Testis (tissue), 5 donors: ENCODE data around the gene GNG5. TPM values are rescaled to one million over a fixed set of nuclear protein-coding genes. Genes with fewer than 3 reads are reported as not detected.

ENCODE experiments used
- DNase-seq: peaks from one replicate; pipeline ENCODE4 v3.0.0-alpha.2; 2019
- H3K27ac ChIP-seq, 2 donors: fragments of 200-600 bp; sonication (generic); one replicate each; pipeline ENCODE4 v1.5.1; 2019
- H3K27me3 ChIP-seq: fragments of 200-600 bp; sonication (generic); one replicate; pipeline ENCODE4 v1.5.1; 2019
- H3K36me3 ChIP-seq: fragments of 200-600 bp; sonication (generic); one replicate; pipeline ENCODE4 v1.5.1; 2017; ENCODE audit warnings: low read depth; ENCODE audit errors: missing control alignments
- H3K4me1 ChIP-seq: fragments of 200-600 bp; sonication (generic); one replicate; pipeline ENCODE4 v1.5.1; 2019
- H3K4me3 ChIP-seq, 2 donors: fragments of 200-600 bp; sonication (generic); one replicate each; pipeline ENCODE4 v1.5.1; 2017 to 2019
- H3K9me3 ChIP-seq: fragments of 200-600 bp; sonication (generic); one replicate; pipeline ENCODE4 v1.5.1; 2017
- POLR2A ChIP-seq: fragments of 450-650 bp; IDR thresholded peaks from one replicate; pipeline ENCODE4 v1.6.1; 2017; ENCODE audit warnings: antibody characterized with exemption, mild to moderate bottlenecking, moderate library complexity
- WGBS, 2 donors: methylation state at CpG; one replicate each; pipeline ENCODE4 v1.1.5; 2018; 5-methylcytosine and 5-hydroxymethylcytosine counted together
- intact Hi-C: fragments of 100-400 bp; cut with DNase I; formaldehyde crosslinking; loops from one replicate; pipeline ENCODE4 v1.15.1; 2023; ENCODE audit warnings: low total_unique reads
- long read RNA-seq, 2 donors: transcript quantifications; one replicate each; lab custom pipeline, GENCODE V29; 2026
- polyA plus RNA-seq: library from polyadenylated mRNA; stranded (reverse); fragments of 350-450 nt; fragmentation: Illumina TruSeq; extraction: RNeasy Lipid Tissue Mini Kit (QIAGEN cat#74804); gene quantifications from one replicate; pipeline ENCODE4 v1.2.3, GENCODE V29; 2014; ENCODE audit warnings: low read depth, low replicate concordance; ENCODE audit not compliant: insufficient read depth
- total RNA-seq, 2 donors: library from RNA; depleted of rRNA; stranded (reverse); fragments of >200 nt; gene quantifications; one replicate each; pipeline ENCODE4 v1.2.3, GENCODE V29; 2016
- TF ChIP-seq, protein P1 (sequence below), 3 experiments: fragments of 450-650 bp in 2 of 3; fragments of 200-600 bp in 1 of 3; sonication (generic) in 1 of 3; IDR thresholded peaks; one replicate each; pipeline ENCODE4 v1.5.1; 2016 to 2019; ENCODE audit warnings: antibody characterized with exemption in 3 of 3, mild to moderate bottlenecking in 2 of 3, moderate library complexity in 1 of 3

Gene GNG5
- total RNA-seq: 100 to 1,000 TPM; 113 to 143 TPM
- polyA plus RNA-seq: 193 TPM
- long read RNA-seq, donor 1, transcript GNG5-201 (3 exons, 920 nt): major isoform, 193 of 207 reads
- long read RNA-seq, donor 1, partial matches to known transcripts: 12 of 207 reads
- long read RNA-seq, donor 1, other reads (novel, unspliced or antisense): 0 of 207 reads
- long read RNA-seq, donor 2, transcript GNG5-201 (3 exons, 920 nt): major isoform, 170 of 180 reads
- long read RNA-seq, donor 2, partial matches to known transcripts: 10 of 180 reads
- long read RNA-seq, donor 2, other reads (novel, unspliced or antisense): 0 of 180 reads

DNA sequence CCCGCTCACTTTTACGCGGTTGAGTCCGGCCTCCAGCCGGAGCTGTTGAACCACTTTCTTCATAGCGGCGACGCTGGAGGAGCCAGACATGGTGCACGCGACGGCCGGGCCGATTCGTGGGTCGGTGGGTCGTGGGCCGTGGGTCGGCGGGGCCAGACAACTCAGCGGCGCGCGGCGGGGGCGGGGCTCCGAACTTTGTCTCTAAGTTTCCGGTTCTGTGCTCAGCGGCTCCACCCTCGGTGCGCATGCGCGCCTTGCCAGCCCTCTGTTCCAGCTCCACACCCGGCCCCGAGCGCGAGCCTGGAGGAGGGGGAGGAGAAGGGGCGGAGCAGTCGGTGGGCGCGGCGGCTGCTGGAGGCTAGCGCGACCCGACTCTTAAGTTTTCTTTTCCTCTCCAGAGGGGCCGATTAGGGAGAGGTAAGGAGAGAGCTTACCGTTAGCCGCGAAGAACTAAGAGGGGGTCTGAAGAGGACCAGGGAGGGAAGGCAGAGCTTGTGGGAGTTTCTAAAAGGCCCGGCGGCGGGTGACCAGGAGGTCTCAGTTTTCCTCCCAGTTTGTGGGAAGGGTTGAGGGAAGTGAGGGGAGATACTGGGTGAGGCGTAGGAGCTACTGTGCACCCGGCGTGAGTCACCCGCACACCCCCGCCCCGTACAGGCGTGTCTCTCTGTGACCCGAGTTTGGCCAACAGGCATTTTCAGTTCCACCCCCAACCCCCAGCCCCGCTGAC is at the start of gene GNG5, which contains the start of gene SPATA1:
GNG5 (minus strand) TSS at position 580 of the 727 bp plus-strand sequence; CDS start at position 90, 490 bp downstream.
SPATA1 (plus strand) TSS at position 385 of the 727 bp plus-strand sequence. CDS start 9,974 bp downstream, outside the sequence.
- H3K36me3 ChIP-seq: no peaks in the 10 kb centered on the region
- peak within 1 kb of the TSS; percentile 63 to 90 for H3K4me3 ChIP-seq
- TF ChIP-seq, protein P1, sequence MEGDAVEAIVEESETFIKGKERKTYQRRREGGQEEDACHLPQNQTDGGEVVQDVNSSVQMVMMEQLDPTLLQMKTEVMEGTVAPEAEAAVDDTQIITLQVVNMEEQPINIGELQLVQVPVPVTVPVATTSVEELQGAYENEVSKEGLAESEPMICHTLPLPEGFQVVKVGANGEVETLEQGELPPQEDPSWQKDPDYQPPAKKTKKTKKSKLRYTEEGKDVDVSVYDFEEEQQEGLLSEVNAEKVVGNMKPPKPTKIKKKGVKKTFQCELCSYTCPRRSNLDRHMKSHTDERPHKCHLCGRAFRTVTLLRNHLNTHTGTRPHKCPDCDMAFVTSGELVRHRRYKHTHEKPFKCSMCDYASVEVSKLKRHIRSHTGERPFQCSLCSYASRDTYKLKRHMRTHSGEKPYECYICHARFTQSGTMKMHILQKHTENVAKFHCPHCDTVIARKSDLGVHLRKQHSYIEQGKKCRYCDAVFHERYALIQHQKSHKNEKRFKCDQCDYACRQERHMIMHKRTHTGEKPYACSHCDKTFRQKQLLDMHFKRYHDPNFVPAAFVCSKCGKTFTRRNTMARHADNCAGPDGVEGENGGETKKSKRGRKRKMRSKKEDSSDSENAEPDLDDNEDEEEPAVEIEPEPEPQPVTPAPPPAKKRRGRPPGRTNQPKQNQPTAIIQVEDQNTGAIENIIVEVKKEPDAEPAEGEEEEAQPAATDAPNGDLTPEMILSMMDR (IDR thresholded peaks at IDR 0.05): no peak
- TF ChIP-seq POLR2A: peak; percentile 22
- DNase-seq: peak; percentile 99
- peak within 1 kb of the TSS; percentile 88 to 98 for H3K27ac ChIP-seq
- 0% methylated on average over 21 to 55 of the region's 60 CpGs for WGBS, 2 donors
- no peaks in the 10 kb centered on the region for H3K9me3 ChIP-seq
- no peaks in the 10 kb centered on the region for H3K27me3 ChIP-seq
- intact Hi-C loops: no loop called here
- peaks cover 21% of the 10 kb centered on the region for H3K4me1 ChIP-seq

DNA sequence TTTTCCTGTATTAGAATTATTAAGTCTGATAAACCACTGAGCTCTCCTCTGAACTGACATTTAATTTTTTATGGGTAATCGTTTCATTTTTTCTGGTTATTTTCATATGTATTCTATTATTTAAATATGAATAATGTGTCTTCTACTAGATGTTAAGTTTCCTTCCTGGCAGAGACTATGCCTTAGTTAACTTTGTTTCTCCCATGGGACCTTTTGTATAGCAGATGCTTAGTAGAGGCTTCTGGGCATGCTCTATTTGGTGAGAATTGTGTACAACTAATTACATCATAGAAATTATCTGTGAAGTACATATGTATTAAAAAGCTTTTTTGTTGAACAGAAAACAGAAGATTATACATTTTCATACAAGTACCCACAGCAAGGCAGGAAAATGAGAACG is 44.4 kb upstream of the GNG5 start:
- no peaks in the 10 kb centered on the region for H3K36me3 ChIP-seq
- H3K27ac ChIP-seq: no peak overlapping the region
- H3K4me1 ChIP-seq: no peaks in the 10 kb centered on the region
- H3K9me3 ChIP-seq: no peaks in the 10 kb centered on the region
- H3K27me3 ChIP-seq: no peaks in the 10 kb centered on the region
- TF ChIP-seq POLR2A: no peak
- TF ChIP-seq, protein P1 (IDR thresholded peaks at IDR 0.05): no peak
- WGBS, 2 donors: 77 to 83% methylated on average over 2 of the region's 2 CpGs
- H3K4me3 ChIP-seq: no peak overlapping the region
- intact Hi-C loops: no loop called here
- no peak for DNase-seq

DNA sequence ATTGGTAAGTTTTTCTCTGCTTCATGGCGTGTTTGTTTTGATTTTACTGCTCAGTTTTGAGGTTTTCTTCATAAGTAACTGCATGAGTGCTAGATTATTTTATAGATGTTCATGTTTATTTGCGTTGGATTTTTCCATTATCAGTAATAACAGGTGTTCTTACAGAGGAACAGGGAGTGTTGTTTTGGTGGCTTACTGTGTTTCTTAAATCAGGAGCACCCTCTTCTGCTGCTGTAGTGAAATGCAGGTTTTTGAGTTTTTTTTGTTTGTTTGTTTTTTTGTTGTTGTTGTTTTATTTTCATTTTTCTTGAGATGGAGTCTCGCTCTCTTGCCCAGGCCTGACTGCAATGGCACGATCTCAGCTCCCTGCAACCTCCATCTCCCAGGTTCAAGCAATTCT is 35.3 kb upstream of the GNG5 start:
- Histone ChIP-seq H3K27ac (no peak overlapping the region), H3K4me1 (no peaks in the 10 kb centered on the region), H3K27me3 (no peaks in the 10 kb centered on the region), H3K9me3 (no peaks in the 10 kb centered on the region), H3K36me3 (no peaks in the 10 kb centered on the region), H3K4me3 (no peak overlapping the region)
- TF ChIP-seq, protein P1 (IDR thresholded peaks at IDR 0.05): no peak
- TF ChIP-seq POLR2A: no peak
- DNase-seq: no peak
- WGBS, 2 donors: 87 to 95% methylated on average over 4 of the region's 4 CpGs
- intact Hi-C loops: no loop called here

GRCh38 chr1:84540759-84541158 is 34.4 kb upstream of the GNG5 start:
- Histone ChIP-seq H3K27ac (no peak overlapping the region), H3K27me3 (no peaks in the 10 kb centered on the region), H3K9me3 (no peaks in the 10 kb centered on the region), H3K4me1 (no peaks in the 10 kb centered on the region), H3K36me3 (no peaks in the 10 kb centered on the region), H3K4me3 (no peak overlapping the region)
- 16 to 48% methylated on average over 1 of the region's 1 CpG for WGBS, 2 donors
- intact Hi-C loops: no loop called here
- TF ChIP-seq, protein P1 (IDR thresholded peaks at IDR 0.05): no peak
- TF ChIP-seq POLR2A: no peak
- DNase-seq: no peak
